Non-pigmented ciliary epithelial cell (primary cell): ENCODE measurements around the gene AFF1.
A peak's percentile ranks its signal among the peaks of the same experiment; 100 is the strongest.

Experiments
- DNase-seq: peaks from one replicate; pipeline ENCODE4 v3.0.0-alpha.2; 2010; ENCODE audit warnings: low read depth

Gene AFF1

GRCh38 chr4:86934771-86935565 lies at the start of gene AFF1:
Gene AFF1 (plus strand): TSS chr4:86935011. CDS start chr4:86948534, 13,523 bp downstream.
- no peak for DNase-seq

- DNase-seq = no peak
Observed at GRCh38 chr4:86890790-86891189, 44.0 kb upstream of the AFF1 start.

- DNase-seq = no peak
Observed at GRCh38 chr4:86891762-86892635, 42.8 kb upstream of the AFF1 start, which contains the start of gene C4orf36. Gene C4orf36 (minus strand): TSS chr4:86892422. CDS start chr4:86891520, 902 bp downstream.

- no peak for DNase-seq
Observed at GRCh38 chr4:86892636-86892960, 42.2 kb upstream of the AFF1 start.

GRCh38 chr4:86893136-86893535 lies 41.7 kb upstream of the AFF1 start:
- DNase-seq = no peak

- DNase-seq = no peak
Observed at GRCh38 chr4:86894455-86894854, 40.4 kb upstream of the AFF1 start.

GRCh38 chr4:86895692-86896488 lies 38.9 kb upstream of the AFF1 start:
- peak; percentile 38 for DNase-seq

- DNase-seq = no peak
Observed at GRCh38 chr4:86896596-86896995, 38.2 kb upstream of the AFF1 start.

- DNase-seq = no peak
Observed at GRCh38 chr4:86898562-86898961, 36.2 kb upstream of the AFF1 start.

GRCh38 chr4:86901864-86902263 lies 32.9 kb upstream of the AFF1 start:
- DNase-seq = no peak

- DNase-seq = no peak
Observed at GRCh38 chr4:86908251-86908657, 26.6 kb upstream of the AFF1 start.

GRCh38 chr4:86909546-86910295 lies 25.1 kb upstream of the AFF1 start:
- DNase-seq = no peak

- DNase-seq = no peak
Observed at GRCh38 chr4:86910369-86910768, 24.4 kb upstream of the AFF1 start.

GRCh38 chr4:86910820-86911684 lies 23.8 kb upstream of the AFF1 start:
- no peak for DNase-seq

GRCh38 chr4:86916392-86916791 lies 18.4 kb upstream of the AFF1 start:
- DNase-seq = no peak

- no peak for DNase-seq
Observed at GRCh38 chr4:86917212-86918039, 17.4 kb upstream of the AFF1 start.

- no peak for DNase-seq
Observed at GRCh38 chr4:86918539-86919072, 16.2 kb upstream of the AFF1 start.

- no peak for DNase-seq
Observed at GRCh38 chr4:86919561-86920223, 15.1 kb upstream of the AFF1 start.
